Ammon's horn (tissue), 1 donor: Measurements from ENCODE around the gene LMF1.

Experiments
- DNase-seq: peaks from one replicate; pipeline ENCODE4 v3.0.0-alpha.2; 2016; ENCODE audit warnings: low spot score

Gene LMF1

DNA sequence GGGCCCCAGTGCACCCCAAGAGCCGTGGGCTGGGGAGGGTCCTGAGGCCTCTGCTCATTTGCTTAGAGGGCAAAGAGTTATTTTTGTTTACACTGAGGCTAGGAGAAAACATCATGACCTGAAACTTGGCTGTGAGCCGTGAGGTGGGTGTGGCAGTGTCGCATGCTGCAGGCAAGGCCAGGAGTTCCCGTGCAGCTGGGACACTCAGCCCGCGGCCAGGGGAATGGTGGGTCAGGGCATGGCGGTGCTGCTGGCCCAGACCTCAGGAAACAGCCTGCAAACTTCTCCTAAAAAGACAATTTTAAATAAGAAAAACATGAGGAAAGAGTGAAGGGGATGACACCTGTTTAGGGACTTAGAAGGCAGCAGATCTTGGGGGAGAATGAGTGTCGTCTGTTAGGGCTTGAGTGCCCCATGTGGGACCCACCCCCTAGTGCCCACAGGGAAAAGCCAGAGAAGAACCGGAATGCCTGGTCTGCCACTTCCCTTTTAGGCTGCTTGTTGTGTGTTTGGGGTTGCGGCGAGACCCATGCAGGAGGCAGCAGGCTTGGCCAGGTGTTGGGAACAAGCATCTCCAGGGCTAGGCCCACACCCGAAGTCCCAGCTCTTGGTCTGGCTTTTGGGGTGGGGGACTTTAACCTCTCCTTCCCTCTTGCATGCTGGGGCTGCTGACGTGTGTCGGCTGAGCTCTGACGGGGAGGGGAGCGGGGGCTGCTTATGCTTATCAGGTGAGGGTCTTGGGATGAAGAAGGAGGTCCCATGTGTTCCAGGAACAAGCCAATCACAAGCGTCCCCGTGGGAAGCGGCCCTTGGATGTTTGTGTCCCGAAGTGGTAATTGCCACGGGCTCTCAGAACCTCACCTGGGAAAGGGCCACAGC is 89.3 kb downstream of the LMF1 start:
- DNase-seq = no peak

DNA sequence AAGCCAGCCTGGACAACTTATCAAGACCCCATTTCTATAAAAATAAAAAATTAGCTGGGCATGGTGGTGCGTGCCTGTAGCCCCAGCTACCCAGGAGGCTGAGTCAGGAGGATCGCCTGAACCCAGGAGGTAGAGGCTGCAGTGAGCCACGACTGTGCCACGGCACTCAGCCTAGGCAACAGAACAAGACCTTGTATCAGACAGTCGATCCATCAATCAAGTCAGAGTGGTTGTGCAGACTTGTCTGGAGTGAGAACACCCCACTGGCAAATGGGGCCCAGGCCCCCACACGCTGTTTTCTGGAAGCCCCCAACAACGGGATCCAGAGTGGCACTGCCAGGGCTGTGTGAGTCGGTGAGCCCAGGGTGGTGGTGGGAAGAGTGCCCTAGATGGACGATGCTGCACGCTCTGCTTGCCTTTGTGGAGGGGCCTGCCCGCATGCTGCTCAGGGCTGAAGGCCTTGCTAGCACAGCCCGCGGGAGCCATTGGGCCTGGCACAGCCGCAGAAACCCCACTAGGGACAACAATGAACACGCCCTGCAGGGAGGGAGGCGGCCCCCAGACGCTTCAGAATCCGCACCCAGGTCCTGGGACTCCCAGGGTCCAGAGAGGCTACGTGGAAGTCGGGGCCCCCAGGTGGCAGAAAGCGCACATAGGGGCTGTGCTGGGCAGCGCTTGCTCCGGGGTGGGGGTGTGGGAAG is 90.2 kb downstream of the LMF1 start:
- no peak for DNase-seq

DNA sequence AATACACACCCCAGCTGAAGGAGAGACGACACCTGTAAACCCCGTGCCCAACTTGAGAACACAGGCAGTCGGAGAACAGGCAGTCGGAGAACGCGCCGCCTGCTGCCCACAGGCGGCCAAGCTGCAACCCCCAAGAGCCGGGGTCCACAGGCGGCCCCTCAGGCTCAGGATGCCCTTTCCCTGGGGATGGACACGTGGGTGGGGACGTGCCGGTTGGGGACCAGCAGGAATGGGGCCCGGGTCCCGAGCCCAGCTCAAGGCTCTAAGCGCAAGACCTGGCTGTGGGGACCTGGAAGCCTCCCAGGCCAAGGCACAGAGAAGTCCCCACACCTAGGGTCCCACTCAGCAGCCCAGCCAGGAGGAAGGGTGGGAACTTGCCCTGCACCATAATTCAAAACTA is 90.8 kb downstream of the LMF1 start:
- DNase-seq = no peak

DNA sequence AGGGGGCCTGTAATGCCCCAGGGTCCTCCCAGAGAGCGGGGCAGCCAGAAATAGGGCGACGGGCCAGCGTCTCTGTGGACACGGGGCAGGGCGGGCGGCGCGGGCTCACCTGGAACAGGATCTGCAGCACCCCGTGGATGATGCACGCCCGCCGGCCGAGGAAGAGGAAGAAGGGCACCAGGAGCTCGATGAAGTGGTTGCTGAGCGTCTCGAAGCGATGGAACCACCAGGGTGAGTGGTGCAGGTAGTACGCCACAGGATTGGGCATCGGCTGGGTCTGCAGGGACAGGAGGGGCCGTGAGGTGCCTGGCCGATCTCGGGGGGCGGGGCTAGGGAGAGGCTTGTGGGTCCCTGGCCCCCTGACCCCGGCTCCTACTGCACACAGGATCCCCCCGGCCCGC is 91.3 kb downstream of the LMF1 start:
- no peak for DNase-seq

DNA sequence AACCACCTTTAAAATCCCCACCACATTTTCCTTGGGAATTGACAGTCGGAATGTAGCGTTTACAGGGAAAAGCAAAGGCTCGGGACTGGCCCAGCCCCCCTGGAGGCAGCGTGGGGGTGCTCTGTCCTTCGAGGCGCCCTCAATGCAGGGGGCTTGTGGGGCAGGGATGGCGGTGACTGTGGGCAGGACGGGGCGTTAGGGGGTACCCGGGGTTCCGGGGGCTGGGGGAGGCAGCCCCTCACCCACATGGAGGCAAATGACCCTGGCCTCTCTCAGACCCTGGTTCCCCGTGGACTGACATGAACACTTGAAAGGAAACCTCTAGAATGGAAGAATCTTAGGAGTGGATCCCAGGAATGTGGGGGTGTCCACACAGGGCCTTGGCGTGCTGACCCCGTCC is 91.9 kb downstream of the LMF1 start:
- DNase-seq = no peak

DNA sequence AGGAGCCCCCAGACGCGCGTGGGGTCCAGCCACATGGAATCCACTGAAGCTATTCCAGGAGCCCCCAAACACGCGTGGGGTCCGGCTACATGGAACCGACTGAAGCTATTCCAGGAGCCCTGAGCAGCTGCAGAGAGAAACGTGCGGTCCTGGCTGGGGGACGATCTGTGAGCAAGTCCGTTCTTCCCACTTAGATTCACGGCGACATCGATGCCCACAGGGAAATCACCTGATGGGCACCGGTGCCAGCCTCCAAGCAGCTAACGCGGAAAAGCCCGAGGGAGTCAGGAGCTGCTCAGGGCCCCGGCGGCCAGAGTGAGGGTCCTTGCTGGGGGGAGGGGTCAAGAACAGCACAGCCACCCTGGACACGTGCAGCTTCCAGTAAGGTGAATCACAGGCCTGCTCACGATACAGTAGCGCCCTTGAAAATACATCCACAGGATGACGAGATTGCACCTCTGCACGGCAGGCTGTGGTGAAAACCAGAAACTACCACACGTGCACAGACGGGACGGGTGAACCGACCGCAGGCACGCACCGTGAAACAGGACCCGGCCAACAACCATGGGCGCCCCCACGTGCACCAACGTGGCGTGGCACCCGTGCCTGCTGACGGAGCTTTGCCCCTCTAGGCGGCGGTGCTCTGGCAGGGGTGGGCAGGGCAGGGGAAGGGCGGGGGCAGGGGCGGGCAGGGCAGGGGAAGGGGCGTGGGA is 92.6 kb downstream of the LMF1 start:
- DNase-seq = no peak

DNA sequence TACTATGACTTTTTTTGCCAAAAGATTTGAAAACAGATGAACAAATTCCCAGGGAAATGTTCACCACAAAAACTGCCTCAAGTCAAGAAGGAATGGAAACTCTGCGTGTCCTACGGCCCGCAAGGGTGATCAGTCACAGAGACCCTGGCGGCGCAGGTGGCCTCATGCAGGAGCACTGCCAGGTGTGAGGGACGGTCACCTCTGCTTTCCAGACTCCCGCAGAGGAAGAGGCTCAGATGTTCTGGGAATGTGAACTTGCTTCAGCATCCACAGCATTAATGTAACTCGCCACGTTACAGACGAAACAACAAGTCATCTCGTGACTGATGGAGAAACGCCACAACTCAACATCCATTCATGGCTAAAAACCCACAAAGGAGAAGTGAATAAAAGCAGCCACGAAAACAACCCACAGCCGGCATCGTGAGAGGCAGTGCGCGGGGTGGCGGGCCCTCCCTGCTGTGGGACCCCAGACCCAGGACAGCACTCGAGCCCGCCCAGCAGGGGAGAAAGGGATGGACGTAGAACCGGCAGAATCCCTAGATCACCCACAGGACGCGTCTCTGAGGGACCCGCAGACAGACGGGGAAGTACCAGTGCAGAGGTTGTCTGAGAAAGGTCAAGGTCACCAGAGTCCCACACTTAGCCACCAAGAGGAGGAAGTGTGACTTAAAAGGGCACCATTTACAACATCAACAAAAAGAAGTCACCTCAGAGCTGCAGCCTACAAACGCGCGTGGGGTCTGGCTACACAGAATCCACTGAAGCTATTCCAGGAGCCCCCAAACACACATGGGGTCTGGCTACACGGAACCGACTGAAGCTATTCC is 93.3 kb downstream of the LMF1 start:
- no peak for DNase-seq

DNA sequence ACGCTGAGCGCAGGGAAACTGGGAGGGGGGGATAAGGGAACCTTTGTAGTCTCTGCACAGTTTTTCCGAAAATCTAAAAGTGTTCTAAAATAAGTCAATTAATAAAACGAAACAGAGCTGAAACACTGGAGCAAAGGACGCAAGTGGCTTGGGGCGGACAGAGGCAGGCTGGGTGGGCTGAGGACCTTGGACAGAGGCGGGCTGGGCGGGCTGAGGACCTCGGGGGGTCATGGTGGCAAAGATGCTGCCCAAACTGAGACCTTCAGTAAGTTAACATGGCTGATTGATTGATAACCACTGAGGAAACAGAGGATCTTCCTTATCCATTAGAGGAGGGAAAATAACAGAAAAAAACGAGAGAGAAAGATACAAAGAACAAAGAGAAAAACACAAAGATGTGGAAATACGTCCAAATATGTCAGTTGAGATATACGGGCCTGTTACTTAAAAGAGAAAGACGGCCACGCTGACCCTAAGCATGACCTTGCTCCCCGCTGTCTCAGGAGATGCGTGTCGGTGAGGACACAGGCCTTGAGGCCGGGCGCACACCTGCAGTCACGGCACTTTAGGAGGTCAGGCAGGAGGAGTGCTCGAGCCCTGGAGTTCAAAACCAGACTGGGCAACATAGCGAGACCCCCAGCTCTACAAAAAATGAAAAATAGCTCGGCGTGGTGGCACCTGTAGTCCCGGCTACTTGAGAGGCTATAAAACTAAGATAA is 94.1 kb downstream of the LMF1 start:
- DNase-seq = no peak

DNA sequence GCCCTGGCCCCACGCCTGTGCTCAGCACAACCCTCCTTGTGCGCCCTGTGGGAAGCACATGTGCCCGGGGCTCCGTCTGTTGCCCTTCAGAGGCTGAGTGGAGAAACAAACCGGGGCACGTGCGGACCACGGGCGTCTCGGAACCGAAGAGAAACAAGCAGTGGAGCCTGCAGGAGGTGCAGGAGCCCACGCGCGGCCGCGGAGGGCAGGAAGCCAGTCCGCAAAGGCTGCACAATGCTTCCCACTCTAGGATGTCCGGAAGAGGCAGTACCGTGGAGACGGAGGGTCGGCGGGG is 94.8 kb downstream of the LMF1 start:
- DNase-seq = no peak

DNA sequence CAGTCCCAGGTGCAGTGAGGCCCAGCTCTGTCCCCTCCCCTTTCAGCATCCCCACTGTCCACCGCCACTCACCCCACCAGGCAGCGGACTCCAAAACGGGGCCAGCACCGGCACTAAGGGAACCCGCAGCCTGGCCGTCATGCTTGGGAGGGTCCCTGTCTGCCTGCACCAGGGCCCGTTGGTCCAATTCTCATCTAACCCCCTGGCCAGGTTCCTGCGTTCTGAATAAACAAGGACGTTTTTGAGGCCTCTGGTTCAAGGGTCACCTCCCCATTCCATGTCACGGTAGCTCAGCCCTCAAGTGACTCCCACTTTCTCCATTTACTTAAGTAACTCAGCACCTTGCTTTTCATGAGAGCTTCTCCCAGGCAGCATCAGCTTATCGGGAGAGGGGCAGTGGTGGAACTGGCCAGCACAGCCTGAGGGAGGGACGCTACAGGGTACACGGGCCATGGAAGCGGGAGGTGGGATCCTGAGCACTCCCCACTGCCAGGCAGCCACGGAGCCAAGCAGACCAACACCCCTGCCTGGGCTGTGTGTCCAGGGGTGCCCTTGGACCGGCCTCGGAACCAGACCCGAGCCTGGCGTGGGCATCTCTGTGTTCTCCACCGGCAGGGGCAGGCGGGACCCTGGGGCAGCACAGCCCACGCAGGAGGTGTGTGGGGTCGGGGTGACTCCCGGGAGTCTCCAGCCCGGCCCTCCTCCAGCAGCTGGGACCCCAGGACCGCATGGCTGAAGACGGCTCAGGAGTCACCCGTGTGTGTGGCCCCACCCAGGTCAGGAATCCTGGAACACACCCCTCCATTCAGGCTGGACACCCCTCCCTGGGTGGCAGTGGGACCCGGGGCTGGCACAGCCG is 95.4 kb downstream of the LMF1 start:
- DNase-seq = no peak

DNA sequence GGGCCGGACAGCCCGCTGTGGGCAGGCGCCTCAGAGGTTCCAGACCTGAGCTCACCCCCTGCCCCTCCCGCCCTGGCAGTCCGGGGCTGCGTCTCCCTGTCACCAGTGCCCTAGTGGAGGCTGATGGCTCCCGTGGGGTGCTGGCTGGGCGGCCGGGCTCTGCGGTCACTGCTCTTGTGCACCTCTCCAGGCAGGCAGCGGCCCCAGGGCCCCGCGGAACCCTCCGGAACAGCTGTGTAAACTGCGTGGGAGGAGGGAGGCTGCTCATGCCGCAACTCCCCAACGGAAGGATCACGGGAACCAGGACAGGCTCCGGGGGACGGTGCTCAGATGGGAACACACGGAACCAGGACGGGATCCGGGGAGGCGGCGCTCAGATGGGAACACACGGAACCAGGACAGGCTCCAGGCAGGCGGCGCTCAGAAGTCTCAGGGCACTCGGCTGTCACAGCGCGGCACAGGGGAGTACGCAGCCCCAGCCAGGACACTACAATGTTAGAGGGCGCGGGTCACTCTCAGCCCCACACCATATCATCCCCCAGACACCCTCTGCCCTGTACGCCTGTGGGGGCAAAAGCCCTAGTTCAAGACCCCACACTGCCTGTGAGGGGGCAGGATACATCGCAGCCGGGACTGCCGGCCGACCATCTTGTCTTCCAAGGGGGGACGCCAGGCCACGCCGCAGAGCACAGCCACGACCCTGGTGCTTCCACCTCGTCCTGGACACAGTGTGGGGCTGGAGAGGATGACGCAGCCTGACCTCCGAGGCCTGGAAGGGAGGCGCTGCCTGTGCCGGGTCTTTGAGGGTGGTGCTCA is 96.2 kb downstream of the LMF1 start:
- DNase-seq = no peak

DNA sequence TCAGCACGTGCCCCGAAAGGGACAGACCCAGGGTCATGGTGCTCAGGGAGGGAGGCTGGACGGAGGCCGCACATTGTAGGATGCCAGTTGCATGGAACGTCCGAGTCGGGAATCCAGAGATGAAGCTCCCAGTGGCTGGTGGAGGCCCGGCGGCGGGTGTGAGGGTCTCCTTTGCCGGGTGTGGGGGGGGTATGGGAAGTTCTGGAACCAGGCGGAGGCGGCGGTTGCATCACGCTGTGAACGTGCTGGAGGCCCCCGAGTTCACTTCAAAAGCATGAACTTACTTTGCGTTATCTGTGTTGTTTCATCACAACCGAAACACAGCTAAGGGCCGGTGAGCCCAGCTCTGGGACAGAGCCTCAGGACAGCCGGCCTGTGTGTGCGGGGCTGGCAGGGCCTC is 96.9 kb downstream of the LMF1 start:
- DNase-seq = no peak

DNA sequence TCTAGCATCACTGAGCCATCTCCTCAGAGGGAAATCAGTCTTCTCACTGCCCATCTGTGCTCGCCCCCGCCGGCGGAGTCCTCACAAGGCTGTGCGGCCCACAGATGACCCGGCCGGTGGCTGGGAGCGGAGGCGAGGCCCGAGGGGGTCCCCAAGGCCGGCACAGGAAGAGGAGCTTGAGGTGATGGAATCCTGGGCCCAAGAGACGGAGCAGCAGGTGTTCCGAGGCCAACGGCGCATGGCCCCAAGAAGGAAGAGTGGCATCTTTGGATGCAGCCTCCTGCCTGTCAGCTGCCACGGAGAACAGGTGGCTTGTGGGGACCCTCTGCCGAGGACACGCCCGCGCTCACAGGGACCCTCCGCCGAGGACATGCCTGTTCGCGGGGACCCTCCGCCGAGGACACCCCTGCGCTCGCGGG is 97.5 kb downstream of the LMF1 start:
- no peak for DNase-seq

DNA sequence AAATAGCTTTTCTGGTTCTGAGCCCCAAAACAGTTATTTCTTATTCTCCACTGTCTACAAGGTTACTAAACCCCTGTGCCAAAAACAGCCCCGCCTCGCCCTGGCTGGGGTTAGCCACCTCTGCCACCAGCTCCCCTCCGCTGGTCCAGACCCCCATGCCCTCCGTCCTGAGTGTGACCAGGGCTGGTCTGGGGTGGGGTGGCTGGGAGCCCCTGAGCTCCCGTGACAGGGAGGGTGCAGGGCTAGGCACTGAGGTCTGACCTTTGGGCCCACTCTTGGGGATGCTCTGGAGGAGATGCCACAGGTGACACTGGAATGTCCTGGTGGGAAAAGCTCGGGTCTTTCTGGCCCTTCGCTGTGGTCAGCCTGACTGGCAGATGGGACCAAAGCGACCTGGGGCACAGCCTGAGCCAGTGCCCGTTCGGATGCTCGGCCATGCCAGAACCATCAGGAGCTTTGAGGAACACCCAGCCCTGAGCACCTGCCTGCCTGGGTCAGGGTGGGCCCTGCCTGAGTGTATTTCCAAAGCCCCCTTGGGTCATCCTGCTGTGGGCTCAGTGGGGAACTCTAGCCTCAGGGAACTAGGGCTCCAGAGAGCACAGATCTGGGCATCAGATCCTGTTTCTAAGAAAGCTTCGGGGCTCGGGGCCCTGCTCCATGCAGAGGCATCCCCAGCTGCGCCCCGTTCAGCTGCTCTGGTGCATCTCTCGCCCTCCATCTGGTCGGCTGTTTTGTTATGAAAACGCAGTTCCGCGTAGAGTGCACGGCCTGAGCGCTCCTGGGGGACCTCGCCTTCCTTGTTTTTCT is 98.1 kb downstream of the LMF1 start:
- DNase-seq = no peak

DNA sequence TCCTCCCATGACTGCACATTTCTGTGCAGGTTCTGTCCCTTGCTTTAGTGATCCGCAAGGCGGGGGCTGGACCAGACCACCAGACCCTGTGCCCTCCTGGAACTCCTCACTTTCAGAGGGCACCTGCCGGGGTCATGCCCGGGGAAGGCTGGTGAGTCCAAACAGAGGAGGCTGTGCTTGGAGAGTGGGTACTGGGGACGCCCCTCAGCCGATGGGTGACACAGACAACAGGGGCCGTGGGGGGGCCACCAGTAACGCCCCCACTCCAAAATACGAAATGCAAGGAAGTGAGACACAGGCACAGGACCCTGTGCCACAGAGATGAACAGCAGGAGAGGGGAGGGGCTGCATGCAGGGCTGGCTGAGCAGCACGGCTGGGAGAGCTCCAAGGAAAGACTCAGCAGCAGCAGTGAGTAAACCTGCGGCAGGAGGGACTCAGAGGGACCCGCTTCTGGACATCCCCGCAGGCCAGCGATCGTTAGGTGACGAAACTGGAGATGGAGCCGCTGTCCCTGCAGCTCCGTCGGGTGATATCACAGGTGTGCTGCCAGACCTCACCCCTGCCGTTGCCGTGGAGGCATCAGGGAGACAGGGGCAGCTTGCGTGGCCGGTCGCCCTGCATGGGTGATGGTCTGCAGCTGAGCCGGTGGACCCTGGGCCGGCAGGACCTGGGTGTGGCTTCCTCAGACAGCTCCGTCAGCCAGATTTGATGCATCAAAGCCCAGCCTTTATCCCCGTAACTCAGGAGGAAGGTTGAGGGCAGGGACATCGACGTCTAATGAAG is 99.0 kb downstream of the LMF1 start:
- DNase-seq = no peak

DNA sequence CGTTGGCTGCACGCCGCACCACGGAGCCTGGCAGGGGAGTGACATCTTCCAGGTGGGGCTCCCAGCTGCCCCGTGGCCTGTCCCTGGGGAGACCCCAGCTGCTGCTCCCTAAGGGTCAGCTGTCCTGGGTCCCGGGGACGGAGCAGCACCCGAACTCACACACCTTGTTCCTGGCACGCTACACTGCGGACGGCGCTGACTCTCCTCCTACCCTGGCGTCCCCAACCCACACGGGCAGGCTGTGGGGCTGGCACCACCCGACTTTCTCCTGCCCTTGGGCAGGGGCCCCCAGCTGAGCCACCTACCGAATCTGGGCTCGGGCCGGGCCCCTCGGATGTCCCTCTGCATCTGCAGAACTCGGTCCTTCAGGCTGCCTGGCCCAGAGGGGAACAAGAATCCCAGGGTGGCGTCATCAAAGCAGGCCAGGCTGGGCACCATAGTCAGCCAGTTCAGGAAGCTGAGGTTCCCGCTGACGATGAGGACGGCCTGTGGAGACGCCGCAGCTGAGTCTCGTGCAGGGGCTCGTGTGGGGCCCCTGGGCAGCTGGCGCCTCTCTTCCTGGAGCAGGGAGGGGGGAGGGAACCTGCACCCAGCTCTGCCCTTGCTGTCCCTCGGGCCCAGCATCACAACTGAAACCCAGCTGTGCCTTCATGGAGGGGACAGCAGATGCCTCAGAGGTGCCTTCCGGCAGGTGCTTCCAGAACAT is 99.8 kb downstream of the LMF1 start:
- no peak for DNase-seq
